H1 (cell line): ENCODE results near the gene PIAS1. TPM values are rescaled to one million over a fixed set of nuclear protein-coding genes. Genes with fewer than 3 reads are reported as not detected.

Source experiments
- CTCF ChIP-seq, 3 experiments: IDR thresholded peaks; 1 replicate in 2 of 3; 2 replicates in 1 of 3; pipeline versions ENCODE4 v1.5.1 to v1.6.1; 2011; ENCODE audit warnings: low read length in 3 of 3, mild to moderate bottlenecking in 3 of 3, inconsistent platforms in 2 of 3, low read depth in 1 of 3, moderate library complexity in 1 of 3; ENCODE audit not compliant: insufficient read depth in 1 of 3; ENCODE audit errors: control extremely low read depth in 1 of 3
- NANOG ChIP-seq: IDR thresholded peaks from 2 replicates; pipeline ENCODE4 v1.6.1; 2011; ENCODE audit warnings: low read length, low read depth, mild to moderate bottlenecking, inconsistent platforms; ENCODE audit not compliant: insufficient read depth, poor library complexity, severe bottlenecking
- POU5F1 ChIP-seq: IDR thresholded peaks from 2 replicates; pipeline ENCODE4 v1.6.1; 2011; ENCODE audit warnings: low read depth, mild to moderate bottlenecking, low read length, moderate library complexity
- TEAD4 ChIP-seq: IDR thresholded peaks from 2 replicates; pipeline ENCODE4 v1.6.1; 2012; ENCODE audit warnings: low read depth, low read length, inconsistent platforms, mixed read lengths
- polyA plus RNA-seq, 7 experiments: library from polyadenylated mRNA; depleted of rRNA in 3 of 7; stranded (reverse) in 5 of 7; unstranded in 2 of 7; fragments of >200 nt in 5 of 7; fragments of 200-250 nt in 2 of 7; gene quantifications; 1 replicate in 5 of 7; 2 replicates in 1 of 7; 4 replicates in 1 of 7; pipeline versions ENCODE4 v1.2.1 to v1.2.3, GENCODE V29; 2011 to 2013; ENCODE audit warnings: missing spikeins in 2 of 7, mixed read lengths in 2 of 7
- total RNA-seq: library from RNA; stranded (reverse); fragmentation: NEBNext Ultra II Directional; extraction: Animal tissue kit (Norgen Biotek cat#: 25700); gene quantifications from 2 replicates; pipeline ENCODE4 v1.2.1, GENCODE V29; 2021

Gene PIAS1
- total and polyA plus RNA-seq, 2 of the 8 experiments (the other 6 are each of a cell fraction or from before 2014, with no cell fraction given): 30.8 to 34.5 TPM

GRCh38 chr15:68015244-68015643, 38.9 kb upstream of the PIAS1 start (continued):
- TF ChIP-seq POU5F1: no peak
- TF ChIP-seq TEAD4: no peak
- no peak for TF ChIP-seq NANOG
- TF ChIP-seq CTCF (IDR thresholded peaks at IDR 0.05; ENCODE audit: control extremely low read depth in 1 of 3, insufficient read depth in 1 of 3, low read depth in 1 of 3, low read length in 3 of 3): no peak
